GM12878 (cell line): ENCODE data around the gene UBE2I. TPM values are rescaled to one million over a fixed set of nuclear protein-coding genes. Genes with fewer than 3 reads are reported as not detected.

Source experiments
- ATAC-seq: fragments of 200-7000 bp; cut with Tn5 transposase; 3 replicates; pipeline ENCODE4 v1.9.1; 2020; ENCODE audit warnings: mild to moderate bottlenecking, moderate library complexity
- BruUV-seq: library from RNA; stranded (reverse); fragments of 400-500 nt; replicated peaks from 2 replicates; lab custom pipeline; 2021; lab: Mats Ljungman, UMichigan
- CTCF ChIA-PET: fragments of 300-600 bp; sonication (Branson Sonifier 250); formaldehyde crosslinking; extraction: SDS; loops from one replicate; lab custom pipeline; 2021; ENCODE audit warnings: inconsistent platforms; lab: Yijun Ruan, JAX
- POLR2A ChIA-PET: fragments of 350-600 bp; formaldehyde crosslinking; extraction: SDS; loops from one replicate; lab custom pipeline; 2021; ENCODE audit warnings: inconsistent platforms; lab: Charles Lee
- RAD21 ChIA-PET: fragments of 300-600 bp; sonication (Branson Sonifier 250); formaldehyde crosslinking; loops from one replicate; lab custom pipeline; 2023; ENCODE audit warnings: antibody characterized with exemption; ENCODE audit not compliant: unreplicated experiment; lab: Charles Lee
- SMC1A ChIA-PET: fragments of 300-600 bp; sonication (Branson Sonifier 250); formaldehyde crosslinking; loops from one replicate; lab custom pipeline; 2023; ENCODE audit not compliant: unreplicated experiment, uncharacterized antibody; lab: Charles Lee
- DNase-seq: peaks from one replicate; pipeline ENCODE4 v3.0.0-alpha.2; 2011; ENCODE audit warnings: low read depth, low spot score
- FAIRE-seq: peaks from 3 replicates; lab custom pipeline; 2011; peaks lifted over from hg19 to GRCh38; lab: Jason Lieb, UNC
- H2AFZ ChIP-seq: 2 replicates; pipeline ENCODE4 v1.6.0; 2011; ENCODE audit warnings: low read depth, low read length, control low read depth; ENCODE audit not compliant: control insufficient read depth
- H3K27ac ChIP-seq: 2 replicates; pipeline ENCODE4 v1.5.1; 2011; ENCODE audit warnings: control low read depth; ENCODE audit not compliant: control insufficient read depth, insufficient read depth
- H3K27me3 ChIP-seq, 2 experiments: replicated peaks in 1 of 2; 2 replicates each; pipeline versions ENCODE4 v1.6.0 to v1.6.1; 2011; ENCODE audit warnings: low read length in 1 of 2; ENCODE audit not compliant: control insufficient read depth in 2 of 2, insufficient read depth in 2 of 2
- H3K36me3 ChIP-seq, 2 experiments: 2 replicates each; pipeline ENCODE4 v1.5.1; 2011; ENCODE audit warnings: low read length in 1 of 2; ENCODE audit not compliant: control insufficient read depth in 2 of 2, insufficient read depth in 2 of 2
- H3K4me1 ChIP-seq: 2 replicates; pipeline ENCODE4 v1.6.1; 2011; ENCODE audit warnings: mild to moderate bottlenecking, low read length, moderate library complexity, mixed read lengths; ENCODE audit not compliant: control insufficient read depth, insufficient read depth
- H3K4me2 ChIP-seq: 2 replicates; pipeline ENCODE4 v1.6.0; 2011; ENCODE audit warnings: control low read depth; ENCODE audit not compliant: control insufficient read depth, insufficient read depth
- H3K4me3 ChIP-seq: fragments of 200-600 bp; sonication (generic); 2 replicates; pipeline ENCODE4 v1.5.1; 2016
- H3K79me2 ChIP-seq: 2 replicates; pipeline ENCODE4 v1.6.0; 2011; ENCODE audit warnings: low read length; ENCODE audit not compliant: control insufficient read depth, insufficient read depth
- H3K9ac ChIP-seq: 2 replicates; pipeline ENCODE4 v1.8.0; 2011; ENCODE audit warnings: low read length, control low read depth, mixed read lengths; ENCODE audit not compliant: control insufficient read depth, insufficient read depth
- H3K9me3 ChIP-seq: replicated peaks from 3 replicates; pipeline ENCODE4 v1.5.1; 2011; ENCODE audit warnings: mild to moderate bottlenecking, low read length; ENCODE audit not compliant: control insufficient read depth, insufficient read depth
- H4K20me1 ChIP-seq: 2 replicates; pipeline ENCODE4 v1.6.0; 2011; ENCODE audit not compliant: control insufficient read depth, insufficient read depth
- ATF7 ChIP-seq: fragments of 450-650 bp; IDR thresholded peaks from 2 replicates; pipeline ENCODE4 v1.6.1; 2016; ENCODE audit warnings: low read depth, mild to moderate bottlenecking
- BRCA1 ChIP-seq: IDR thresholded peaks from 2 replicates; pipeline ENCODE4 v1.6.1; 2011; ENCODE audit warnings: low read depth, low read length, improper control_type of control experiment
- EED ChIP-seq: sonication (generic); IDR thresholded peaks from 2 replicates; pipeline ENCODE4 v1.6.1; 2016; ENCODE audit warnings: antibody characterized with exemption, low read depth
- GABPA ChIP-seq: IDR thresholded peaks from 2 replicates; pipeline ENCODE4 v1.6.1; 2014; ENCODE audit warnings: antibody characterized with exemption, low read depth, mild to moderate bottlenecking, inconsistent platforms
- KDM1A ChIP-seq: fragments of 200-600 bp; sonication (generic); IDR thresholded peaks from 2 replicates; pipeline ENCODE4 v1.6.1; 2016; ENCODE audit warnings: borderline replicate concordance
- RCOR1 ChIP-seq: conservative IDR thresholded peaks from 2 replicates; pipeline ENCODE4 v1.6.1; 2012; ENCODE audit warnings: low read depth, low read length, improper control_type of control experiment
- SRF ChIP-seq, 2 experiments: IDR thresholded peaks; 2 replicates each; pipeline ENCODE4 v1.6.1; 2011; ENCODE audit warnings: low read depth in 2 of 2, low read length in 2 of 2, mild to moderate bottlenecking in 1 of 2, moderate library complexity in 1 of 2
- TCF12 ChIP-seq: IDR thresholded peaks from 2 replicates; pipeline ENCODE4 v1.6.1; 2011; ENCODE audit warnings: low read depth, mild to moderate bottlenecking, low read length
- ZNF687 ChIP-seq: fragments of 450-650 bp; IDR thresholded peaks from 2 replicates; pipeline ENCODE4 v1.6.1; 2017; ENCODE audit warnings: mild to moderate bottlenecking, moderate library complexity
- WGBS: methylation state at CpG from one replicate; pipeline ENCODE4 v1.1.6; 2016; ENCODE audit warnings: low lambda C conversion rate; ENCODE audit not compliant: insufficient replicate concordance, insufficient coverage; ENCODE audit errors: missing lambda C conversion rate; 5-methylcytosine and 5-hydroxymethylcytosine counted together
- in situ Hi-C: fragments of 300-500 bp; cut with MboI; formaldehyde crosslinking; loops from 9 replicates; pipeline ENCODE4 v1.14.3; 2018; ENCODE audit warnings: mixed read lengths
- intact Hi-C: fragments of 100-400 bp; cut with micrococcal nuclease; formaldehyde crosslinking; loops from one replicate; pipeline ENCODE4 v1.14.2; 2022; ENCODE audit not compliant: unreplicated experiment
- polyA plus RNA-seq, 11 experiments: library from polyadenylated mRNA; depleted of rRNA in 4 of 11; unstranded in 6 of 11; stranded (reverse) in 5 of 11; fragments of >200 nt; fragmentation: Nextera tagmentation in 4 of 11; fragmentation: Illumina TruSeq in 1 of 11; extraction: Ambion mirVana in 4 of 11; extraction: Trizol in 1 of 11; gene quantifications; 1 replicate in 1 of 11; 2 replicates in 10 of 11; pipeline versions ENCODE4 v1.2.1 to v1.2.3, GENCODE V29; 2011 to 2016; ENCODE audit warnings: inconsistent platforms in 2 of 11, missing spikeins in 2 of 11, low read depth in 1 of 11
- total RNA-seq, 4 experiments: library from RNA; depleted of rRNA in 3 of 4; stranded (reverse); fragments of >200 nt in 3 of 4; fragmentation: Illumina TruSeq in 1 of 4; extraction: Trizol in 1 of 4; gene quantifications; 2 replicates each; pipeline versions ENCODE4 v1.2.1 to v1.2.3, GENCODE V29; 2013 to 2021
- TF ChIP-seq, protein P1 (sequence below): IDR thresholded peaks from 2 replicates; pipeline ENCODE4 v1.6.1; 2012; ENCODE audit warnings: low read depth, low read length, improper control_type of control experiment
- TF ChIP-seq, protein P2 (sequence below): fragments of 450-650 bp; conservative IDR thresholded peaks from 2 replicates; pipeline ENCODE4 v1.6.1; 2017; ENCODE audit warnings: mild to moderate bottlenecking, moderate library complexity

Gene UBE2I
- total and polyA plus RNA-seq, 10 of the 15 experiments (the other 5 are each of a cell fraction or from before 2014, with no cell fraction given): 47.5 to 243 (median 194) TPM

- no peaks in the 10 kb centered on the region for H3K36me3 ChIP-seq
- no peaks in the 10 kb centered on the region; a peak in 1 of 4 replicates for H3K27me3 ChIP-seq
- SMC1A ChIA-PET: no interaction called here
- no peaks in the 10 kb centered on the region for H3K4me1 ChIP-seq
- POLR2A ChIA-PET: no interaction called here
- TF ChIP-seq BRCA1: no peak
- no peak for TF ChIP-seq SRF (IDR thresholded peaks at IDR 0.05; ENCODE audit: low read depth in 2 of 2, low read length in 2 of 2)
- TF ChIP-seq ZNF687: no peak
- TF ChIP-seq RCOR1: no peak
- TF ChIP-seq KDM1A: no peak
- TF ChIP-seq, protein P1, sequence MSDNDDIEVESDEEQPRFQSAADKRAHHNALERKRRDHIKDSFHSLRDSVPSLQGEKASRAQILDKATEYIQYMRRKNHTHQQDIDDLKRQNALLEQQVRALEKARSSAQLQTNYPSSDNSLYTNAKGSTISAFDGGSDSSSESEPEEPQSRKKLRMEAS: no peak
- TF ChIP-seq TCF12: no peak
- TF ChIP-seq EED: no peak
- TF ChIP-seq, protein P2, sequence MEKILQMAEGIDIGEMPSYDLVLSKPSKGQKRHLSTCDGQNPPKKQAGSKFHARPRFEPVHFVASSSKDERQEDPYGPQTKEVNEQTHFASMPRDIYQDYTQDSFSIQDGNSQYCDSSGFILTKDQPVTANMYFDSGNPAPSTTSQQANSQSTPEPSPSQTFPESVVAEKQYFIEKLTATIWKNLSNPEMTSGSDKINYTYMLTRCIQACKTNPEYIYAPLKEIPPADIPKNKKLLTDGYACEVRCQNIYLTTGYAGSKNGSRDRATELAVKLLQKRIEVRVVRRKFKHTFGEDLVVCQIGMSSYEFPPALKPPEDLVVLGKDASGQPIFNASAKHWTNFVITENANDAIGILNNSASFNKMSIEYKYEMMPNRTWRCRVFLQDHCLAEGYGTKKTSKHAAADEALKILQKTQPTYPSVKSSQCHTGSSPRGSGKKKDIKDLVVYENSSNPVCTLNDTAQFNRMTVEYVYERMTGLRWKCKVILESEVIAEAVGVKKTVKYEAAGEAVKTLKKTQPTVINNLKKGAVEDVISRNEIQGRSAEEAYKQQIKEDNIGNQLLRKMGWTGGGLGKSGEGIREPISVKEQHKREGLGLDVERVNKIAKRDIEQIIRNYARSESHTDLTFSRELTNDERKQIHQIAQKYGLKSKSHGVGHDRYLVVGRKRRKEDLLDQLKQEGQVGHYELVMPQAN: no peak
- TF ChIP-seq GABPA: no peak
- no peak for TF ChIP-seq ATF7
- DNase-seq (no peak), ATAC-seq (peak; percentile 41), FAIRE-seq (no peak)
- in situ Hi-C loops (no loop called here), intact Hi-C loops (no loop called here)
- no peaks in the 10 kb centered on the region for H3K79me2 ChIP-seq
- no peaks in the 10 kb centered on the region for H3K9me3 ChIP-seq
- BruUV-seq: no TSS peak
- 31% methylated on average over 18 of the region's 18 CpGs for WGBS
- H2AFZ ChIP-seq: no peak overlapping the region
- no peaks in the 10 kb centered on the region for H4K20me1 ChIP-seq
- H3K27ac ChIP-seq: no peak overlapping the region
- H3K9ac ChIP-seq: no peak overlapping the region
- no peak overlapping the region for H3K4me3 ChIP-seq
- no peak overlapping the region for H3K4me2 ChIP-seq
- RAD21 ChIA-PET: no interaction called here
- CTCF ChIA-PET: no interaction called here
These were observed 31.0 kb upstream of the UBE2I start for GRCh38 chr16:1278477-1278876.
